ENCODE data around the gene EML4.

EML4 gene

DNA sequence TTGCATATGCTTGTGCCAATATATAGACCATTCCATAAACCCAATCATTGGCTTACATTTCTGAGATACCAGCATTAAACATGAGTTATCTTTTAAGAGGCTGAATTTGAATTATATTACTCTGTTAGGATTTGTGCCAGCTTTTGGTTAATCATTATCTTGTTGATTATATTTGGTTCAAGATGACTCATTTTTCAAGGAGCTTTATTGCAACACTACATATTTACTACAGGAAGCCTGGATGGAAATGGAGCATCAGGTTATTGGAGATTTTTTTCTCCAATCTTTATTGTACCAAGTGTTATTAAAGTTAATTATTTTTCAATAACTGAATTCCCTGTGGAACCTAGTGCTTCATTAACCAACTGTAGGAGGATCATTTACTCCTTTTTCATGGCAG is 26.4 kb downstream of the EML4 start:
- no peak for DNase-seq (ENCODE audit: low read depth in 2 of 2)

GRCh38 chr2:42196070-42196402 is 26.9 kb downstream of the EML4 start:
- DNase-seq (ENCODE audit: low read depth in 2 of 2): no peak

GRCh38 chr2:42196403-42197267 is 27.5 kb downstream of the EML4 start:
- DNase-seq (ENCODE audit: low read depth in 2 of 2): peak in 1 of 2 donors; percentile 6

DNA sequence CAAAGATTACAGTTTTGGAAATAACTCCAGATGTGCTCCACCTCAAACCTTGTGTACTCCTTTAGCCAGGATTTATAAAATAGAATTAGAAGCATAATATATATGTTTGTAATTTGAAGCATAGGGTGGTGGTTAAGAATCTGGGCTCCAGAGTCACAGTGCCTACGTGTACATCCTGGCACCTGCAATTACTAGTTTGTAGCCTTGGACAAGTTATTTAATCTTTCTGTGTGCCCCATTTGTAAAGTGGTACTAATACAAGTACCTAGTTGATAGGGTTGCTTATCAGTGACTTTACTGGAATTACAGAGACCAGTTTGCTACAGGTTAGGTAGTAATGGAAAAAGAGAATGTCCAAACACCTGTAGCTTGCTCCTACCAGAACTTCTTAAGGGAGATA is 28.6 kb downstream of the EML4 start:
- no peak for DNase-seq (ENCODE audit: low read depth in 2 of 2)

DNA sequence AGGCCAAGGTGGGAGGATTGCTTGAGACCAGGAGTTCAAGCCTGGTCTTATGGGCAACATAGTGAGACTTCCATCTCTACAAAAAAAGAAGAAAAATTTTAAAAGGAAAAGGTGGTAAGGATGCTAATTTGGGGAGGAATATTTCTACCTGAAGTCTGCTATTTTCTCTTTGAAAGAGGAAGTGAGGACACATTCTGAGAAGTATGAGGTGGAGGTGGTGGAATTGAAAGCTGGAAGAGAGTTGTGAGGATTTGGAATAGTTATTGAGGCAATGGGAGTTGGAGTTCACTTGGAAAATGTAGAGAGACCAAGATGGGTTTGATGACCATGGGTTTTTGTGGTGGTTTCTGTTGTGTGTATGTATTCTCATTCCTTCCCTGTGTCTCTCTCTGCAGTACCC is 29.3 kb downstream of the EML4 start:
- no peak for DNase-seq (ENCODE audit: low read depth in 2 of 2)

DNA sequence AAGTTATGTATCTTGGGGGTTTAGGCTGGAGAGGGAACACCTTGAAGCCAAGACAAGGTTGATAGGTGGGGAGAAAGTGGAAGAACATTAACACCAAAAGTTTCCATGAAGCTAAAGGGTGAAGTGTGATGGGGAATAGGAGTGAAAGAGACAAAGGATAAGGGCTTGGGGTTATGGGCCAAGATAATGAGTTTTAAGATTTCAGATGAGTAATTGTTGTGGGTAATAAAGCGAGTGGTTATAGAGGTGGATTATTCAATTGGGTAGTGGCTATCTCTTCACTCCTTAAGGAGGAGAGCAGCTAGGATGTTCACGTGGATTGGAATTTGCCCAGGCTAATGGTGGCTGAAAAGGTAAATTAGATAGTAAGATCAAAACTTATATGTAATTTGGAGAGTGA is 29.8 kb downstream of the EML4 start:
- DNase-seq (ENCODE audit: low read depth in 2 of 2): no peak

DNA sequence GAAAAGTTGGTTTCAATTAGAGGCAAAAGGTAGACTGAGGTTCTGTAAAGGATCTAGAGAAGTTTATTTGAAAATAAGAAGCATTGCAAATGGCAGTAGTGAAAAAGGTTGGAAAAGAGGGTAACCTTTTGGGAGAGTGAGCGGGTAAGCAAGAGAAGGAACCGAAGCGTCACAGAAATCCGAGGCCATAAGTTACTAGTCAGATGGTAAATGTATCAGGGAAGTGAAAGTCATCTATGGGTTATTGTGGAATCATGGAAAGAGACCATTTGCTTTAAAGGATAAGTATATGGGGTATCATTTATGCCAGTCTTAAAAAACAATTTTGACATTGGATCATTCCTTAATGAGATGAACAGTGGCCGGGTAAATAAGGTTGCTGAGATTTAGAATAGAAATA is 30.5 kb downstream of the EML4 start:
- DNase-seq (ENCODE audit: low read depth in 2 of 2): no peak

GRCh38 chr2:42200926-42201855 is 32.0 kb downstream of the EML4 start:
- no peak for DNase-seq (ENCODE audit: low read depth in 2 of 2)

DNA sequence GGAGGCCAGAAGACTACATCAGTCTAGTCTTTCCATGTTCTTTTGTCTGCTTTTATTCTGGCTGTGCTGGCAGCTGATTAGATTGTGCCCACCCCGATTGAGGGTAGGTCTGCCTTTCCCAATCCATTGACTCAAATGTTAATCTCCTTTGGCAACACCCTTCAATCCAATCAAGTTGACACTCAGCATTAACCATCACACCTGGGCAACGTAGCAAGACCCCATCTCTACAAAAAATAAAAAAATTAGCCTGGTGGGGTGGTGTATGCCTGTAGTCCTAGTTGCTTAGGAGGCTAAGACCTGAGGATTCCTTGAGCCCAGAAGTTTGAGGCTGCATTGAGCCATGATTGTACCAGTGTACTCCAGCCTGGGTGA is 33.5 kb downstream of the EML4 start:
- DNase-seq (ENCODE audit: low read depth in 2 of 2): no peak

DNA sequence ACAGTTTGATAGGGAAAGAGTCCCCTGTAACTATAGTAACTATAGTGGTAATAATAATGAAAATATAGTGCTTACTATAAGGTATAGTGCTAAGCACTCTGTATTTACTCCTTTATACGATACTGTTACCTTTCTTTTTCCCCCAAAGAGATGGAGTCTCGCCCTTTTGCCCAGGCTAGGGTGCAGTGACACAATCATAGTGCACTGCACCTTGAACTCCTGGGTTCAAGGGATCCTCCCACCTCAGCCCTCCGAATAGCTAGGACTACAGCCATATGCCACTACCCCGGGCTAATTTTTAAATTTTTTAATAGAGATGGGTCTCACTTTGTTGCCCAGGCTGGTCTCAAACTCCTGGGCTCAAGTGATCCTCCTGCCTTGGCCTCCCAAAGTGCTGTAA is 34.6 kb downstream of the EML4 start:
- no peak for DNase-seq (ENCODE audit: low read depth in 2 of 2)

DNA sequence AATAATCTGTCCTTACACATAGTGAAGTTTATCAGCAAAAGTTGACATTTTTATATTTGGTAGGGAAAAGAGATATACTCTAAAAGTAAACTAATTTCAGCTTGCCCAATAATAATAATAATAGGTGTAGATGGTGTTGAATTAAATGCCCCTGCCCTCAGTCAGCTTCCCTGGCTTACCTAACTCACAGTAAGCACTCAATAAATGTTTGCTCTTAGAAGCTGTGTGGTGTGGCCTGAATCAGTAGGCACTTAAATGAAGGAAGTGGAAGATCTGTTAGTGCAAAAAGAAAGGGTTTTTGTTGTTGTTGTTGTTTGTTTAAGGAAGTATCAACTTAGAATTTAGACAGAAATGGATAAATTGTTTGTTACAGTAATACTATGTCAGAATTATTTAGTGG is 36.2 kb downstream of the EML4 start:
- no peak for DNase-seq (ENCODE audit: low read depth in 2 of 2)

- DNase-seq (ENCODE audit: low read depth in 2 of 2): no peak
Measured at GRCh38 chr2:42207826-42208225, 38.7 kb downstream of the EML4 start.

- DNase-seq (ENCODE audit: low read depth in 2 of 2): no peak
Measured at GRCh38 chr2:42210203-42210602, 41.0 kb downstream of the EML4 start.

- no peak for DNase-seq (ENCODE audit: low read depth in 2 of 2)
Measured at GRCh38 chr2:42211291-42211690, 42.1 kb downstream of the EML4 start.

DNA sequence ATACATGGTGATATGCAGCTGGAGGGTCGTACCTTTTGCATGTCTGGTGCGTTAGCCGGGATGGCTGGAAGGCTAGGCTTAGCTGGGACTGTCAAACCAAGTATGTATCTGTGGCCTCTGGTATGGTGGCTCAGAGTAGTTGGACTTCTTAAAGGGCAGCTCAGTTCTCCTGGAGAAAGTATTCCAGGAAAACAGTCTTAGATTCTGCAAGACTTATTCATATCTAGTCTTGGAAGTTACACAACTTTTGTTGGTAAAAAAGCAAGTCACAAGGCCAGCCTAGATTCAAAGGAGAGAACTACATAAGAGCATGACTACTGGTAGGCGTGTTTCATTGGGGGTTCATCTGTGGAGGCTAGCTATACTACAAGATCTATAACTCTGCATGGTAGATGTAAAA is 45.5 kb downstream of the EML4 start:
- no peak for DNase-seq (ENCODE audit: low read depth in 2 of 2)

GRCh38 chr2:42216694-42217093 is 47.5 kb downstream of the EML4 start:
- no peak for DNase-seq (ENCODE audit: low read depth in 2 of 2)

DNA sequence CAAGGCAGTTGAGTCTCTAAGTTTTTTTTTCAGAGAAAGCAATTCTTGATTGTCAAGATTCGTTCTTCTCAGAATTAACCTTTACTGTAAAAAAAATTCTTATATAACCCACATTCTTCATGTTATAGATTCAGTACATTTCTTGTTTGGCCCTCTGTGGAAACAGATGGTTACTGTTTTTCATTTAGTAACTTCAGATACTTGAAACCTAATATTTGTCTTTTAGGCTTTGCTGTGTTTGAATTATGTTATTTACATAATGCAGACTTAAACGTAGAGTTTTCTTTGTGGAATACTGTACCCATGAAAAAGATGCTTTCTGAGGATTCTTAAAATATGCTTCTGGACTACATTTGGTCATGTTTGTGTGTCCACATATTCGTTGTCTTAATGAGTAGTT is 48.2 kb downstream of the EML4 start:
- no peak for DNase-seq (ENCODE audit: low read depth in 2 of 2)

DNA sequence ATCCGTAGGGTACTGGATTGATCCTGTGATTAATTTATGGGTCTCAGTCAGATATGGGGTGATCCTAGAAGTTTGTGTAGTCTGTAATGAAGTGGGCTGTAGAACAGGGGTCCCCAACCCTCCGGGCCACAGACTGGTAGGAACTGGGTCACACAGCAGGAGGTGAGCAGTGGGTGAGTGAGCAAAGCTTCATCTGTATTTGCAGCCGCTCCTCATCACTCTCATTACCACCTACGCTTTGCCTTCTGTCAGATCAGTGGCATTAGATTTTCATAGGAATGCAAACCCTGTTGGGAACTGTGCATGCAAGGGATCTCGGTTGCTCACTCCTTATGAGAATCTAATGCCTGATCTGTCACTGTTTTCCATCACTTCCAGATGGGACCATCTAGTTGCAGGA is 48.8 kb downstream of the EML4 start:
- DNase-seq (ENCODE audit: low read depth in 2 of 2): no peak

GRCh38 chr2:42218712-42219111 is 49.6 kb downstream of the EML4 start:
- DNase-seq (ENCODE audit: low read depth in 2 of 2): no peak

DNA sequence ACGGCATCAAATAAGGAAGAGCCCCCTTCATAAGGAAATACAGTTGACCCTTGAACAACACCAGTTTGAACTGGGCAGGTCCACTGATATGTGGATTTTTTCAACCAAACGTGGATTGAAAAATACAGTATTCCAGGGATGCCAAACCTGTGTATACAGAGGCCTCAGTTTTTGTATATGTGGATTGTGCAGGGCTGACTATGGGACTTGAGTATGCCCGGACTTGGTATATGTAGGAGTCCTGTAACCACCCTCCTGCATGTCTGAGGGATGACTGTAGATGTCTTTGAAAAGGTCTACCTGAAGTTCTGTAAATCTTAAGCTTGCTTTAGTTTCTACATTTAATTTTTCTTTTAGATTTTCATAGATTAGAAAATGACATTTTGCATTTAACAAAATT is 50.0 kb downstream of the EML4 start:
- no peak for DNase-seq (ENCODE audit: low read depth in 2 of 2)

DNA sequence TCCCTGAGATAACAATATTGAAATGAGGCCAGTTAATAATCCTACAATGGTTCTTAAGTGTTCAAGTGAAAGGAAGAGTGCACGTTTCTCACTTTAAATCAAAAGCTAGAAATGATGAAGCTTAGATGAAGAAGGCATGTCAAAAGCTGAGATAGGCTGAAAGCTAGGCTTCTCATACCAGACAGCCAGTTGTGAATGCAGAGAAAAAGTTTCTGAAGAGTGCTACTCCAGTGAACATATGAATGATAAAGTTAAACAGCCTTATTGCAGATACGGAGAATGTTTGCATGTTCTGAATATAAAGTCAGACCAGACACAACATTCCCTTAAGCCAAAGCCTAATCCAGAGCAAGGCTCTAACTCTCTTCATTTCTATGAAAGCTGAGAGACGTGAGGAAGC is 51.4 kb downstream of the EML4 start:
- DNase-seq (ENCODE audit: low read depth in 2 of 2): no peak

- DNase-seq (ENCODE audit: low read depth in 2 of 2): no peak
Measured at GRCh38 chr2:42223067-42223854, 54.1 kb downstream of the EML4 start.
